Activated CD8-positive, alpha-beta memory T cell treated with anti-CD3 and anti-CD28 coated beads, Interleukin-2, amount 50 U/mL, for 1 hour (primary cell): Measurements from ENCODE around the gene RRH.

Source experiments
- DNase-seq: peaks from one replicate; pipeline ENCODE4 v3.0.0-alpha.2; 2020; ENCODE audit errors: extremely low read depth

Gene RRH

DNA sequence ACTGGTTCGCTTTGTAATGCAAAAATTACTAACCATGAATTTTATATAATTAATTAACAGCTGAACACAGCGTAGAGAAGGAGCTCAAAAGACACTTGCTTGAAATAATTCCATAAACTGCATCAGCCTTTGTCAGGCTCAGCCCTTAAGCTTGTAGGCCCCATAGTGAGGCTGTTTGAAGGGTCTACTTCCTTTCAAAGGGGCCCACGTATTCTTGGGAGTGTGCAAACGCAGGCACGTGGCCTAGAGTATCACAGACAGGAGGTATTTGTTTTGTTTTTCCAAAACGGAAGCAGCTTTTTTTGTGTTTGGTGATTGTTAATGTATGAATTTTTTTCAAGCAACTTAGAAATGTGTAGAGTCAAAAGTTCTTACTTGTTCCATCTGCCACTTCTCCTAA lies 59.3 kb downstream of the RRH start:
- no peak for DNase-seq

DNA sequence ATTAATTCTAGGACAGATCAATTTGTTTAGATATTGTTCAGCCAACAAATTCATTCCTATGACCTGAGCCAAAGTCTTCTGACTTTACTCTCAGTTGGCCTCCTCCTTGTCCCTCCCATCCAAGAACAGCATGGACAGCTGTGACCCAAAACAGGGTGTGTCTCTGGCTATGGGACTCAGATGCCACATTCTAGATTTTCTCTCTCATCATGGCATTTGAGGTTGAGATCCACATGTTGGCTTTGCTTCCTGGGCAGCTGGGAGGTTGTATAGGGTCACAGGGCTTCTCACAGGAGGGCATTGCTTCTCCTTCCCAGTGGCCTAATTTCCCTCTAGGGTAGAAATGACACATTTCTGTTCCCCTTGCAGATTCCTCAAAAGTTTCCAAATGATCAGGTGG lies 62.3 kb downstream of the RRH start:
- no peak for DNase-seq
